Stomach (tissue), 9 donors: Measurements from ENCODE around the gene UBE2M. TPM values are rescaled to one million over a fixed set of nuclear protein-coding genes. Genes with fewer than 3 reads are reported as not detected.

Experiments
- DNase-seq, 2 donors: peaks; one replicate each; pipeline versions ENCODE4 v3.0.0 to v3.0.0-alpha.2; 2013 to 2019
- H3K27ac ChIP-seq, 5 donors: fragments of 200-600 bp in 4 of 5; sonication (generic) in 4 of 5; one replicate each; pipeline ENCODE4 v1.5.1; 2013 to 2019; ENCODE audit warnings: mild to moderate bottlenecking in 1 of 5, moderate library complexity in 1 of 5
- H3K27me3 ChIP-seq, 3 donors: fragments of 200-600 bp; sonication (generic); one replicate each; pipeline ENCODE4 v1.5.1; 2017 to 2019; ENCODE audit warnings: mixed run types in 1 of 3
- H3K36me3 ChIP-seq, 4 donors: fragments of 200-600 bp; sonication (generic); 1 replicate in 3 of 4; 2 replicates in 1 of 4; pipeline ENCODE4 v1.5.1; 2016 to 2019
- H3K4me1 ChIP-seq, 4 donors: fragments of 200-600 bp; sonication (generic); one replicate each; pipeline ENCODE4 v1.5.1; 2016 to 2019
- H3K4me3 ChIP-seq, 4 donors: fragments of 200-600 bp; sonication (generic) in 3 of 4; one replicate each; pipeline ENCODE4 v1.5.1; 2016 to 2019; ENCODE audit warnings: mild to moderate bottlenecking in 1 of 4
- H3K9me3 ChIP-seq, 4 donors: fragments of 200-600 bp; sonication (generic); one replicate each; pipeline ENCODE4 v1.5.1; 2016 to 2019
- EP300 ChIP-seq: sonication (generic); formaldehyde crosslinking; IDR thresholded peaks from one replicate; pipeline ENCODE4 v1.6.1; 2017; ENCODE audit warnings: antibody characterized with exemption
- POLR2A ChIP-seq, 4 donors: fragments of 450-650 bp; IDR thresholded peaks; one replicate each; pipeline ENCODE4 v1.6.1; 2016; ENCODE audit warnings: antibody characterized with exemption in 4 of 4, control low read depth in 2 of 4, mild to moderate bottlenecking in 1 of 4, moderate library complexity in 1 of 4
- POLR2AphosphoS5 ChIP-seq, 3 donors: sonication (generic); formaldehyde crosslinking; IDR thresholded peaks; one replicate each; pipeline ENCODE4 v1.6.1; 2016; ENCODE audit warnings: antibody characterized with exemption in 3 of 3
- WGBS, 5 donors: extraction: QIAGEN DNeasy Blood & Tissue Kit in 3 of 5; methylation state at CpG; one replicate each; pipeline versions ENCODE4 v1.1.5 to v1.1.7; 2013 to 2018; 5-methylcytosine and 5-hydroxymethylcytosine counted together
- intact Hi-C: fragments of 100-400 bp; cut with DNase I; formaldehyde crosslinking; loops from one replicate; pipeline ENCODE4 v1.15.1; 2023; ENCODE audit warnings: low total_unique reads
- polyA plus RNA-seq, 3 donors: library from polyadenylated mRNA; stranded (reverse); fragments of 200-250 nt; gene quantifications; one replicate each; pipeline ENCODE4 v1.2.3, GENCODE V29; 2013
- total RNA-seq, 5 donors: library from RNA; depleted of rRNA; stranded (reverse); fragments of >200 nt; gene quantifications; one replicate each; pipeline versions ENCODE4 v1.1.0 to v1.2.3, GENCODE V29; 2014 to 2016
- TF ChIP-seq, protein P1 (sequence below), 7 experiments: fragments of 450-650 bp in 4 of 7; fragments of 200-600 bp in 3 of 7; sonication (generic) in 3 of 7; IDR thresholded peaks; one replicate each; pipeline ENCODE4 v1.5.1; 2016 to 2019; ENCODE audit warnings: antibody characterized with exemption in 7 of 7, control low read depth in 2 of 7, mild to moderate bottlenecking in 1 of 7
- donor health status: healthy with polysubstance abuse.
- donor health status: Bipolar disorder and iron deficiency.
- donor health status: healthy.

The UBE2M gene
- total and polyA plus RNA-seq, 8 donors, result 9.8 to 51.5 (median 35.3) TPM; not detected in 1

DNA sequence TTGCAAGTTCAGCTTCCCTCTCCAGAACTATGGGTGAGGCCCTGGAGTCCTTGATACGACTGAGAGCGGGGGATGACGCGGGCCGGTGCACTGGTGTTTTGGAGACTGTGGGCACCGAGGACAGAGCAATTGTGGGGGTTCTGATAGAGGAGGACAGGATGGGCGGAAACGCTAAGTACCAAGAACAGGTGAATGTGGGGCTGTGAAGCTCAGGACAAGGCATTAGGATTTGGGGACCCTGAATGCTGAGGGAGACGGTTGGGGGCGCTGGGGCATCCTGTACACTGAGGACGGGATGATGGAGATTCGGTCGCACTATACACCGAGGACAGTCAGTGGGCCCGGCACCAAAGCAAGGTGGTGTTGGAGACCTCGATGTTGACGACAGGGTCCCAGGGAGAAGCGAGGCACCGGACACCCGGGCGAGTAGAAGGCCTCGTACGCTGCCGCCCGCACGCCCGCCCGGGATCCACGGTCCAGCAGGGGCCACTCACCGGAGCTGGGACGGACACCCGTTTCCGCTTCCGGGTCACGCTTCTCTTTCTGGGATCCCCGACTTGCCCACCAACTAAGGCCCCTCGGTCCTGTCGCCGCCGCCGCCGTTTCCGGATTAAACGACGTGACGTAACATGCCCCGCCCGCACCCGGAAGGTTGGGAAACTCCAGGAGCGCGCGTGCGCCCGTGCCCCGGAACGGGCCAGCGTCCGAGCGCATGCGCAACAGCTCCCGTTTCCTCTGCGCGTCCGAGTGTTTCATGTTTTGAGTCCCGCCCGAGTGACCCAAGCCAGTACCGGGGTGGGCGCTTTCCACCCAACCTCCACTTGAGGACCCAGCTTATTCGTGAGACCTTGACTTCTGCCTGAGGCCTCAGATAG lies 3.7 kb downstream of the UBE2M start, which contains the start of gene CHMP2A:
Gene CHMP2A (minus strand): TSS at position 612 of the 875 bp plus-strand sequence. CDS start 893 bp downstream, outside the sequence.
- peak; percentile 99 for DNase-seq
- Histone ChIP-seq H3K4me1 (peaks cover 37 to 54% (median 51%) of the 10 kb centered on the region in 4 donors), H3K9me3 (no peaks in the 10 kb centered on the region), H3K4me3 (peak within 1 kb of the TSS; percentile 72 to 93 (median 76)), H3K36me3 (peaks cover 50 to 61% (median 56%) of the 10 kb centered on the region in 4 donors), H3K27me3 (no peaks in the 10 kb centered on the region), H3K27ac (peak within 1 kb of the TSS; percentile 94 to 100 (median 100))
- TF ChIP-seq POLR2A (IDR thresholded peaks at IDR 0.05) (peak in 1 of 4 donors; percentile 22), POLR2AphosphoS5 (IDR thresholded peaks at IDR 0.05) (peak; percentile 53 to 97 (median 83)), EP300 (no peak)
- TF ChIP-seq, protein P1, sequence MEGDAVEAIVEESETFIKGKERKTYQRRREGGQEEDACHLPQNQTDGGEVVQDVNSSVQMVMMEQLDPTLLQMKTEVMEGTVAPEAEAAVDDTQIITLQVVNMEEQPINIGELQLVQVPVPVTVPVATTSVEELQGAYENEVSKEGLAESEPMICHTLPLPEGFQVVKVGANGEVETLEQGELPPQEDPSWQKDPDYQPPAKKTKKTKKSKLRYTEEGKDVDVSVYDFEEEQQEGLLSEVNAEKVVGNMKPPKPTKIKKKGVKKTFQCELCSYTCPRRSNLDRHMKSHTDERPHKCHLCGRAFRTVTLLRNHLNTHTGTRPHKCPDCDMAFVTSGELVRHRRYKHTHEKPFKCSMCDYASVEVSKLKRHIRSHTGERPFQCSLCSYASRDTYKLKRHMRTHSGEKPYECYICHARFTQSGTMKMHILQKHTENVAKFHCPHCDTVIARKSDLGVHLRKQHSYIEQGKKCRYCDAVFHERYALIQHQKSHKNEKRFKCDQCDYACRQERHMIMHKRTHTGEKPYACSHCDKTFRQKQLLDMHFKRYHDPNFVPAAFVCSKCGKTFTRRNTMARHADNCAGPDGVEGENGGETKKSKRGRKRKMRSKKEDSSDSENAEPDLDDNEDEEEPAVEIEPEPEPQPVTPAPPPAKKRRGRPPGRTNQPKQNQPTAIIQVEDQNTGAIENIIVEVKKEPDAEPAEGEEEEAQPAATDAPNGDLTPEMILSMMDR (IDR thresholded peaks at IDR 0.05), result no peak
- intact Hi-C loops, result no loop called here
- WGBS, 5 donors, result 0 to 1% (median 0%) methylated on average over 59 to 69 of the region's 69 CpGs

DNA sequence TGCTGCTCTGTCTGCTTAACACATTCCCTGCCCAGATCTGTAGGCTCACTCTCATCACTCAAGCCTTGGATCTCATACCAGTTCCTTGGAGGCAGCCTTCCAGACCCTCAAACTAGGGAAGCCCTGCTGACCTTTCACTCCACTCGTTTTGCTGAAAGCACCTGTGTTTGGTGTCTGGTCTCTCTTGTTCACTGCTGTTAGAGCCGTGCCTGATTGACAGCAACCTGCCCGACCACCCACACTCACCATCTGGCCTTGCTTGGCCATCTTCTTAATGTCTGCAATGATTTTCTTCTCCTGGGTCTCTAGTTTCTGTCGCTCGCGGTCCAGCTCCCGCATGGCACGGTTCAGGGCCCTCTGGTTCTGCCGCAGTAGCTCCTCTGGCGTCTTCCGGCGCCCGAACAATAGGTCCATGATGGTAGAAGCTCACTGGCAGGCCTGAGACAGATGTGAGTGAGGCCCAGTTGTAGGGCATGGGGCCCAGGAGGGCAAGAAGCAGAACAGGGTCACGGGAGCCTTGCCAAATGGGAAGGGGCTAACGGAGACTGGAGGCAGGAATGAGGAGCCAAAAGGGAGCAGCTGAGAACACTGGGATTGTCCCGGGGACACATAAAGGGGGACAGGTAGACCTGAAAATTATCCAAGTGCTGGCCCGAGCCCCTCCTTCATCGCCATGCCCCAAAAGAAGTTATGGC lies 4.5 kb downstream of the UBE2M start:
- H3K36me3 ChIP-seq, result peaks cover 58 to 69% (median 64%) of the 10 kb centered on the region in 4 donors

DNA sequence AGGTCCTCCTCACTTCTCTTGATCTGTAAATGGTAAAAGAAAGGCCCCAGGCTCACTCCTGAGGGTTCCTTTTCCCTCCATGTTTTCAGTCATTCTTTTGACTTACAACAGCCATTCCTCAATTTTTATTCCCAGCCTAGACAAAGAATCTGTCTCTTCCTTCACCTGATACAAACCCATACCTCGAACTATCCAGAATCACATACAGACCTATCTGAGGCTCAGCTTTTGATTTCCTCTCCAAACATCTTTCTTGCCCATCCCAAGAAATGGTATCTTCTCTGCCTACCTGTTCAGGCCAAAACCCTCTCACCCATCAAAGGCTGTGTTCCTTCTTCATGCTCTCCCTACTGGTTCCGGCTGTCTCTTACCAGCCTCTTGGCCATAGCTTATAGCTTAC lies 5.8 kb downstream of the UBE2M start:
- Histone ChIP-seq H3K27ac (no peak overlapping the region), H3K4me1 (peaks cover 34 to 62% (median 55%) of the 10 kb centered on the region in 4 donors), H3K4me3 (no peak overlapping the region), H3K36me3 (peaks cover 71 to 81% (median 77%) of the 10 kb centered on the region in 4 donors), H3K9me3 (no peaks in the 10 kb centered on the region), H3K27me3 (no peaks in the 10 kb centered on the region)
- no peak for TF ChIP-seq POLR2AphosphoS5 (IDR thresholded peaks at IDR 0.05)
- TF ChIP-seq, protein P1 (IDR thresholded peaks at IDR 0.05), result no peak
- no peak for TF ChIP-seq POLR2A (IDR thresholded peaks at IDR 0.05)
- TF ChIP-seq EP300, result no peak
- intact Hi-C loops, result no loop called here
- WGBS, 5 donors, result 87 to 97% (median 88%) methylated on average over 2 of the region's 2 CpGs
- no peak for DNase-seq

More for the DNA sequence above, 4.5 kb downstream of the UBE2M start:
- Histone ChIP-seq H3K4me1 (peaks cover 34 to 56% (median 51%) of the 10 kb centered on the region in 4 donors), H3K27me3 (no peaks in the 10 kb centered on the region), H3K4me3 (peak overlapping the region; percentile 72 to 93 (median 76)), H3K27ac (peak overlapping the region; percentile 94 to 100 (median 100)), H3K9me3 (no peaks in the 10 kb centered on the region)
- intact Hi-C loops, result no loop called here
- DNase-seq, result no peak
- TF ChIP-seq POLR2A (IDR thresholded peaks at IDR 0.05) (no peak), POLR2AphosphoS5 (IDR thresholded peaks at IDR 0.05) (no peak), EP300 (no peak)
- TF ChIP-seq, protein P1 (IDR thresholded peaks at IDR 0.05), result no peak
- 15 to 30% (median 22%) methylated on average over 18 of the region's 18 CpGs for WGBS, 5 donors
